HG03460 (cell line): ENCODE measurements around the gene GAGE12D.
"Not testable (repeated sequence)": the region's sequence is repeated elsewhere in the genome, so short reads cannot be mapped to it uniquely, and the experiment has no call there.

Experiments used
- ATAC-seq: cut with Tn5 transposase; IDR thresholded peaks from one replicate; pipeline ENCODE4 v1.9.1; 2021; ENCODE audit not compliant: unreplicated experiment

GAGE12D gene

GRCh38 chrX:49541433-49541832, at the start of gene GAGE12D:
Gene GAGE12D, plus strand, starts transcription at chrX:49541733. Its CDS starts 1,155 bp downstream, at chrX:49542888.
- ATAC-seq, result not testable (repeated sequence)

GRCh38 chrX:49531877-49532276, 9.7 kb upstream of the GAGE12D start, which contains the start of gene GAGE12C:
Gene GAGE12C, plus strand, starts transcription at chrX:49532177. Its CDS starts 1,155 bp downstream, at chrX:49533332.
- ATAC-seq, result not testable (repeated sequence)

GRCh38 chrX:49550989-49551388, 9.5 kb downstream of the GAGE12D start, which contains the start of gene GAGE12E:
Gene GAGE12E, plus strand, starts transcription at chrX:49551289. Its CDS starts 1,155 bp downstream, at chrX:49552444.
- ATAC-seq, result not testable (repeated sequence)

GRCh38 chrX:49560542-49560941, 19.0 kb downstream of the GAGE12D start, which contains the start of gene GAGE12F:
Gene GAGE12F, plus strand, starts transcription at chrX:49560842. Its CDS starts 1,155 bp downstream, at chrX:49561997.
- ATAC-seq, result not testable (repeated sequence)

GRCh38 chrX:49568728-49569127, 27.2 kb downstream of the GAGE12D start:
- not testable (repeated sequence) for ATAC-seq

- not testable (repeated sequence) for ATAC-seq
These were observed 27.6 kb downstream of the GAGE12D start for GRCh38 chrX:49569152-49569551.

GRCh38 chrX:49570100-49570499, 28.6 kb downstream of the GAGE12D start, which contains the start of gene GAGE12G:
Gene GAGE12G, plus strand, starts transcription at chrX:49570400. Its CDS starts 1,155 bp downstream, at chrX:49571555.
- not testable (repeated sequence) for ATAC-seq

GRCh38 chrX:49579649-49580048, 38.1 kb downstream of the GAGE12D start, which contains the start of gene GAGE12H:
Gene GAGE12H, plus strand, starts transcription at chrX:49579949. Its CDS starts 1,155 bp downstream, at chrX:49581104.
- ATAC-seq, result not testable (repeated sequence)

- ATAC-seq, result not testable (repeated sequence)
These were observed 47.7 kb downstream of the GAGE12D start, which contains the start of gene GAGE2A for GRCh38 chrX:49589196-49589595. Gene GAGE2A, plus strand, starts transcription at chrX:49589496. Its CDS starts 1,155 bp downstream, at chrX:49590651.

GRCh38 chrX:49589769-49590478, 48.4 kb downstream of the GAGE12D start:
- ATAC-seq, result not testable (repeated sequence)

GRCh38 chrX:49590488-49590887, 49.0 kb downstream of the GAGE12D start:
- not testable (repeated sequence) for ATAC-seq
